ENCODE data around the gene SLC4A5. TPM values are rescaled to one million over a fixed set of nuclear protein-coding genes. Genes with fewer than 3 reads are reported as not detected.

SLC4A5 gene
- polyA plus RNA-seq, 2 of the 4 experiments (the other 2 are of a cell fraction): 0.50 to 1.1 TPM

GRCh38 chr2:74198023-74198460 is 145.2 kb downstream of the SLC4A5 start:
- ATAC-seq (peak; percentile 2 to 17; a peak in 3 of 6 replicates), FAIRE-seq (no peak), DNase-seq (ENCODE audit: low read depth in 1 of 2, low spot score in 1 of 2) (no peak)
- WGBS (ENCODE audit: missing lambda C conversion rate): 16% methylated on average over 18 of the region's 18 CpGs
- POLR2A ChIA-PET: interaction anchor here (0.5 to 2.4 kb wide), 11 partner anchors 9 to 77 kb away, joined by 3 to 29 read pairs (median 5); partner anchors contain the start of gene MOB1A
- Histone ChIP-seq H3K27ac (peak overlapping the region; percentile 50 to 77), H3K4me2 (peak overlapping the region; percentile 75), H3K4me1 (peaks cover 37% of the 10 kb centered on the region), H3K4me3 (peak overlapping the region; percentile 94), H3K9me3 (no peaks in the 10 kb centered on the region)
- CTCF ChIA-PET: interaction anchor here (0.6 to 2.5 kb wide), 15 partner anchors 9 to 390 kb away, joined by 3 to 16 read pairs (median 5); no protein-coding TSS in a partner anchor
- no peak for TF ChIP-seq RAD21 (conservative IDR thresholded peaks at IDR 0.05 in 1 of 2, IDR thresholded peaks at IDR 0.05 in 1 of 2)
- 0 out of 2 replicates have a peak, but pooled peaks have one; percentile 38 for TF ChIP-seq POLR2AphosphoS2 (conservative IDR thresholded peaks at IDR 0.05; ENCODE audit: low read length)
- peak; percentile 87; the same call in 1 of the 2 replicates for TF ChIP-seq RFX5 (IDR thresholded peaks at IDR 0.05)

DNA sequence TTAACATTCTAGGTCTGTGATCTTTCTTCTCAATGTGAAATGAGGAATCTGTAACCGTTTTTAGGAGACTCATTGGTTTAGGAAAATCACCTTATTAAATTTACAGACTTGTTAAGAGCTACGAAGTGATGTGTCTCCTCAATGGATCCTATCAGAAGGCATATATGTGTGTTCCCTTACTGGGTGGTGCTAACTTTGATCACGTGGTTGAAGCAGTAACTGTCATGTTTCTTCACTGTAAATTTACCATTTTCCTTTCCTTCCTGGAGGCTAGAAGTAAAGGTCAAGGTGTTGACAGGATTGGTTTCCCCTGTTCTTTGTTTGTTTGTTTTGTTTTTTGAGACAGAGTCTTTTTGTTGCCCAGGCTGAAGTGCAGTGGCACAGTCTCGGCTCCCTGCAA is 146.2 kb downstream of the SLC4A5 start:
- H3K27ac ChIP-seq: no peak overlapping the region
- no peak for ATAC-seq
- no peak for DNase-seq (ENCODE audit: low read depth in 1 of 2, low spot score in 1 of 2)
- 69% methylated on average over 4 of the region's 4 CpGs for WGBS (ENCODE audit: missing lambda C conversion rate)
- no peak overlapping the region for H3K4me2 ChIP-seq
- peaks cover 27% of the 10 kb centered on the region for H3K4me1 ChIP-seq
- no peak for FAIRE-seq
- H3K4me3 ChIP-seq: no peak overlapping the region
- H3K9me3 ChIP-seq: no peaks in the 10 kb centered on the region
- POLR2A ChIA-PET: interaction anchor here (1.0 kb wide), 1 partner anchor 18 kb away, joined by 3 read pairs; the partner anchor contains the start of gene MOB1A
- CTCF ChIA-PET: interaction anchor here (0.6 to 1.7 kb wide), 4 partner anchors 16 to 45 kb away, joined by 3 to 5 read pairs (median 4); no protein-coding TSS in a partner anchor
- TF ChIP-seq, protein P1, sequence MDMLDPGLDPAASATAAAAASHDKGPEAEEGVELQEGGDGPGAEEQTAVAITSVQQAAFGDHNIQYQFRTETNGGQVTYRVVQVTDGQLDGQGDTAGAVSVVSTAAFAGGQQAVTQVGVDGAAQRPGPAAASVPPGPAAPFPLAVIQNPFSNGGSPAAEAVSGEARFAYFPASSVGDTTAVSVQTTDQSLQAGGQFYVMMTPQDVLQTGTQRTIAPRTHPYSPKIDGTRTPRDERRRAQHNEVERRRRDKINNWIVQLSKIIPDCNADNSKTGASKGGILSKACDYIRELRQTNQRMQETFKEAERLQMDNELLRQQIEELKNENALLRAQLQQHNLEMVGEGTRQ (IDR thresholded peaks at IDR 0.05): peak; percentile 26; the same call in 1 of the 2 replicates
- no peak for TF ChIP-seq NFE2L2 (conservative IDR thresholded peaks at IDR 0.05; ENCODE audit: low read length)

DNA sequence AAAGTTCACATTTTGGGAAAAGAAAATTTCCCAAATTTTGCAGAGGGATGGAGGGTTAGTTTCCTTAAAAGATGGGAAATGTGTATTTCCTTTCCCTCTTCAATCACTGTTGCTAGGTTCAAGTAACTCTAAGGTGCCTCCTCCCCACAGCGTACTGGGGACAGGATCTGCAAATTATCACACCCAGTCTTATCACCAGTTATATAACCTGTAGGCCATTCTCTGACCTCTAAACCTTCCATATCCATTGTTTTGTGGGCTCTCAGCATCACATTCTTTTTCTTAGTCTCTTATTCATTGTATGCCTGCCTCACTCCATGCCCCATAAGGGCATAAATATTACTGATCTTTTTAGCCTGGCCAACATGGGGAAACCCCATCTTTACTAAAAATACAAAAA is 148.4 kb downstream of the SLC4A5 start:
- H3K27ac ChIP-seq: no peak overlapping the region
- POLR2A ChIA-PET: no interaction called here
- DNase-seq (ENCODE audit: low read depth in 1 of 2, low spot score in 1 of 2) (no peak), FAIRE-seq (no peak), ATAC-seq (no peak)
- H3K4me1 ChIP-seq: peaks cover 7% of the 10 kb centered on the region; the same call in 2 of the 3 replicates
- H3K9me3 ChIP-seq: no peaks in the 10 kb centered on the region
- TF ChIP-seq CBX8 (IDR thresholded peaks at IDR 0.05) (no peak), NPAS2 (CRISPR knock-in tag; IDR thresholded peaks at IDR 0.05; ENCODE audit: borderline replicate concordance) (no peak), ZFP36 (IDR thresholded peaks at IDR 0.05; ENCODE audit: borderline replicate concordance, partially characterized antibody) (no peak), KDM1A (IDR thresholded peaks at IDR 0.05; ENCODE audit: low read depth) (no peak), CHD4 (IDR thresholded peaks at IDR 0.05; ENCODE audit: borderline replicate concordance) (no peak), CEBPB (IDR thresholded peaks at IDR 0.05) (no peak), GATA3 (IDR thresholded peaks at IDR 0.05; ENCODE audit: borderline replicate concordance) (no peak), EP300 (IDR thresholded peaks at IDR 0.05) (no peak), HOXA7 (CRISPR knock-in tag; IDR thresholded peaks at IDR 0.05) (no peak), FOXS1 (CRISPR knock-in tag; IDR thresholded peaks at IDR 0.05) (no peak)
- TF ChIP-seq, protein P2, sequence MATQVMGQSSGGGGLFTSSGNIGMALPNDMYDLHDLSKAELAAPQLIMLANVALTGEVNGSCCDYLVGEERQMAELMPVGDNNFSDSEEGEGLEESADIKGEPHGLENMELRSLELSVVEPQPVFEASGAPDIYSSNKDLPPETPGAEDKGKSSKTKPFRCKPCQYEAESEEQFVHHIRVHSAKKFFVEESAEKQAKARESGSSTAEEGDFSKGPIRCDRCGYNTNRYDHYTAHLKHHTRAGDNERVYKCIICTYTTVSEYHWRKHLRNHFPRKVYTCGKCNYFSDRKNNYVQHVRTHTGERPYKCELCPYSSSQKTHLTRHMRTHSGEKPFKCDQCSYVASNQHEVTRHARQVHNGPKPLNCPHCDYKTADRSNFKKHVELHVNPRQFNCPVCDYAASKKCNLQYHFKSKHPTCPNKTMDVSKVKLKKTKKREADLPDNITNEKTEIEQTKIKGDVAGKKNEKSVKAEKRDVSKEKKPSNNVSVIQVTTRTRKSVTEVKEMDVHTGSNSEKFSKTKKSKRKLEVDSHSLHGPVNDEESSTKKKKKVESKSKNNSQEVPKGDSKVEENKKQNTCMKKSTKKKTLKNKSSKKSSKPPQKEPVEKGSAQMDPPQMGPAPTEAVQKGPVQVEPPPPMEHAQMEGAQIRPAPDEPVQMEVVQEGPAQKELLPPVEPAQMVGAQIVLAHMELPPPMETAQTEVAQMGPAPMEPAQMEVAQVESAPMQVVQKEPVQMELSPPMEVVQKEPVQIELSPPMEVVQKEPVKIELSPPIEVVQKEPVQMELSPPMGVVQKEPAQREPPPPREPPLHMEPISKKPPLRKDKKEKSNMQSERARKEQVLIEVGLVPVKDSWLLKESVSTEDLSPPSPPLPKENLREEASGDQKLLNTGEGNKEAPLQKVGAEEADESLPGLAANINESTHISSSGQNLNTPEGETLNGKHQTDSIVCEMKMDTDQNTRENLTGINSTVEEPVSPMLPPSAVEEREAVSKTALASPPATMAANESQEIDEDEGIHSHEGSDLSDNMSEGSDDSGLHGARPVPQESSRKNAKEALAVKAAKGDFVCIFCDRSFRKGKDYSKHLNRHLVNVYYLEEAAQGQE (IDR thresholded peaks at IDR 0.05): no peak
- TF ChIP-seq, protein P3, sequence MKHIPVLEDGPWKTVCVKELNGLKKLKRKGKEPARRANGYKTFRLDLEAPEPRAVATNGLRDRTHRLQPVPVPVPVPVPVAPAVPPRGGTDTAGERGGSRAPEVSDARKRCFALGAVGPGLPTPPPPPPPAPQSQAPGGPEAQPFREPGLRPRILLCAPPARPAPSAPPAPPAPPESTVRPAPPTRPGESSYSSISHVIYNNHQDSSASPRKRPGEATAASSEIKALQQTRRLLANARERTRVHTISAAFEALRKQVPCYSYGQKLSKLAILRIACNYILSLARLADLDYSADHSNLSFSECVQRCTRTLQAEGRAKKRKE (CRISPR knock-in tag; IDR thresholded peaks at IDR 0.05; ENCODE audit: low read depth): no peak
- TF ChIP-seq, protein P1 (IDR thresholded peaks at IDR 0.05): no peak
- CTCF ChIA-PET: no interaction called here
- WGBS (ENCODE audit: missing lambda C conversion rate): 95% methylated on average over 1 of the region's 1 CpG
- no peak overlapping the region for H3K4me3 ChIP-seq
- no peak overlapping the region for H3K4me2 ChIP-seq

Data from A549 (cell line).